HepG2 (cell line): ENCODE measurements around the gene MCC. TPM values are rescaled to one million over a fixed set of nuclear protein-coding genes. Genes with fewer than 3 reads are reported as not detected.
A peak's percentile ranks its signal among the peaks of the same experiment; 100 is the strongest.

Experiments used
- ATAC-seq: fragments of 200-7000 bp; cut with Tn5 transposase; 3 replicates; pipeline ENCODE4 v1.9.1; 2020; ENCODE audit warnings: mild to moderate bottlenecking, moderate library complexity
- BruUV-seq: library from RNA; stranded (reverse); fragments of 400-500 nt; replicated peaks from 2 replicates; lab custom pipeline; 2021; lab: Mats Ljungman, UMichigan
- CTCF ChIA-PET: fragments of 300-600 bp; formaldehyde crosslinking; extraction: SDS; loops from one replicate; lab custom pipeline; 2021; ENCODE audit warnings: low total read pairs, inconsistent platforms, low intra/inter-chr PET ratio; lab: Yijun Ruan, JAX
- POLR2A ChIA-PET: fragments of 350-600 bp; sonication (Branson Sonifier 250); formaldehyde crosslinking; loops from one replicate; lab custom pipeline; 2020; ENCODE audit warnings: antibody characterized with exemption, inconsistent platforms; lab: Yijun Ruan, JAX
- DNase-seq: peaks from one replicate; pipeline ENCODE4 v3.0.0-alpha.2; 2015; ENCODE audit warnings: low spot score
- FAIRE-seq: peaks from 3 replicates; lab custom pipeline; 2011; peaks lifted over from hg19 to GRCh38; lab: Jason Lieb, UNC
- H2AFZ ChIP-seq: one replicate; pipeline ENCODE4 v1.6.1; 2011; ENCODE audit warnings: low read length, inconsistent platforms
- H3K27ac ChIP-seq: fragments of 300-600 bp; 3 replicates; pipeline ENCODE4 v1.8.0; 2011; ENCODE audit warnings: mixed run types, mild to moderate bottlenecking, mixed read lengths, low read length, inconsistent platforms; ENCODE audit not compliant: insufficient read depth; ENCODE audit errors: extremely low read length
- H3K27me3 ChIP-seq, 2 experiments: fragments of 200-600 bp in 1 of 2; 2 replicates in 1 of 2; 3 replicates in 1 of 2; pipeline versions ENCODE4 v1.6.0 to v1.8.0; 2011; ENCODE audit warnings: low read length in 2 of 2, mild to moderate bottlenecking in 2 of 2, moderate library complexity in 2 of 2, inconsistent platforms in 1 of 2; ENCODE audit not compliant: insufficient read depth in 2 of 2, control insufficient read depth in 1 of 2
- H3K36me3 ChIP-seq, 2 experiments: fragments of 200-600 bp in 1 of 2; replicated peaks in 1 of 2; 2 replicates in 1 of 2; 3 replicates in 1 of 2; pipeline versions ENCODE4 v1.5.1 to v1.8.0; 2011; ENCODE audit warnings: low read length in 2 of 2, inconsistent platforms in 1 of 2; ENCODE audit not compliant: insufficient read depth in 2 of 2, control insufficient read depth in 1 of 2
- H3K4me1 ChIP-seq: 2 replicates; pipeline ENCODE4 v1.5.1; 2012; ENCODE audit warnings: low read length, inconsistent platforms; ENCODE audit not compliant: insufficient read depth
- H3K4me2 ChIP-seq: 2 replicates; pipeline ENCODE4 v1.6.0; 2011; ENCODE audit warnings: low read depth, low read length, inconsistent platforms
- H3K4me3 ChIP-seq, 3 experiments: fragments of 200-600 bp in 1 of 3; sonication (generic), shearing (Covaris generic) in 1 of 3; replicated peaks in 1 of 3; 2 replicates each; pipeline ENCODE4 v1.5.1; 2011 to 2016; ENCODE audit warnings: low read length in 3 of 3, inconsistent platforms in 2 of 3, low read depth in 2 of 3, mild to moderate bottlenecking in 2 of 3, control low read depth in 1 of 3, mixed read lengths in 1 of 3; ENCODE audit not compliant: insufficient read depth in 1 of 3
- H3K79me2 ChIP-seq: one replicate; pipeline ENCODE4 v1.6.1; 2011; ENCODE audit warnings: low read length, inconsistent platforms; ENCODE audit not compliant: insufficient read depth
- H3K9ac ChIP-seq: 2 replicates; pipeline ENCODE4 v1.6.0; 2011; ENCODE audit warnings: mild to moderate bottlenecking, low read depth, low read length, inconsistent platforms; ENCODE audit not compliant: insufficient read depth
- H3K9me3 ChIP-seq: 2 replicates; pipeline ENCODE4 v1.5.1; 2012; ENCODE audit warnings: mild to moderate bottlenecking, low read length
- H4K20me1 ChIP-seq: 2 replicates; pipeline ENCODE4 v1.6.0; 2011; ENCODE audit warnings: inconsistent platforms, mild to moderate bottlenecking, low read length, moderate library complexity; ENCODE audit not compliant: insufficient read depth
- AHR ChIP-seq: IDR thresholded peaks from 2 replicates; pipeline ENCODE4 v1.6.1; 2018; ENCODE audit warnings: missing genetic modification reagents, missing compliant biosample characterization
- GABPA ChIP-seq, 2 experiments: IDR thresholded peaks; 2 replicates each; pipeline ENCODE4 v1.6.1; 2011 to 2016; ENCODE audit warnings: low read depth in 2 of 2, low read length in 1 of 2, missing biosample characterization in 1 of 2, missing genetic modification characterization in 1 of 2
- MAFF ChIP-seq: IDR thresholded peaks from 2 replicates; pipeline ENCODE4 v1.6.1; 2011; ENCODE audit warnings: low read depth, low read length, improper control_type of control experiment
- MAFK ChIP-seq, 2 experiments: IDR thresholded peaks in 1 of 2; conservative IDR thresholded peaks in 1 of 2; 2 replicates each; pipeline ENCODE4 v1.6.1; 2011; ENCODE audit warnings: improper control_type of control experiment in 2 of 2, low read length in 2 of 2
- MBD4 ChIP-seq: IDR thresholded peaks from 2 replicates; pipeline ENCODE4 v1.6.1; 2012; ENCODE audit warnings: low read length, inconsistent platforms, borderline replicate concordance
- RAD21 ChIP-seq: fragments of 450-650 bp; formaldehyde crosslinking; IDR thresholded peaks from 2 replicates; pipeline ENCODE4 v1.5.0; 2020; ENCODE audit warnings: mild to moderate bottlenecking
- TBL1XR1 ChIP-seq: fragments of 150-350 bp; IDR thresholded peaks from 2 replicates; pipeline ENCODE4 v1.6.1; 2014; ENCODE audit warnings: borderline replicate concordance, low read length; ENCODE audit not compliant: partially characterized antibody
- WGBS: methylation state at CpG from one replicate; pipeline ENCODE4 v1.1.6; 2017; ENCODE audit warnings: low lambda C conversion rate; 5-methylcytosine and 5-hydroxymethylcytosine counted together
- in situ Hi-C: cut with HindIII; loops from 2 replicates; pipeline ENCODE4 v1.10.0; 2017; ENCODE audit warnings: low pct_unique_long_range_greater_than_20kb; ENCODE audit not compliant: extremely low pct_ligation_motif_present
- intact Hi-C: fragments of 100-400 bp; cut with micrococcal nuclease; formaldehyde crosslinking; loops from one replicate; pipeline ENCODE4 v1.10.0; 2022; ENCODE audit not compliant: unreplicated experiment
- polyA plus RNA-seq, 8 experiments: library from polyadenylated mRNA; depleted of rRNA in 3 of 8; stranded (reverse) in 7 of 8; unstranded in 1 of 8; fragments of >200 nt; fragmentation: Illumina TruSeq in 4 of 8; extraction: Trizol in 4 of 8; gene quantifications; 2 replicates each; pipeline versions ENCODE4 v1.2.1 to v1.2.3, GENCODE V29; 2011 to 2016; ENCODE audit warnings: low read depth in 4 of 8, missing spikeins in 1 of 8, mixed read lengths in 1 of 8; ENCODE audit not compliant: insufficient read depth in 1 of 8
- total RNA-seq, 5 experiments: library from RNA; depleted of rRNA; stranded (reverse); fragments of >200 nt; fragmentation: Illumina TruSeq; extraction: Trizol; gene quantifications; 2 replicates each; pipeline ENCODE4 v1.2.3, GENCODE V29; 2016; ENCODE audit warnings: low read depth in 1 of 5
- TF ChIP-seq, protein P1 (sequence below): sonication (generic); formaldehyde crosslinking; conservative IDR thresholded peaks from 2 replicates; pipeline ENCODE4 v1.8.0; 2022; ENCODE audit warnings: mild to moderate bottlenecking, moderate library complexity, missing genetic modification reagents

The MCC gene
- total and polyA plus RNA-seq, 2 of the 13 experiments (the other 11 are each of a cell fraction or from before 2014, with no cell fraction given) = 0.55 to 2.4 TPM

DNA sequence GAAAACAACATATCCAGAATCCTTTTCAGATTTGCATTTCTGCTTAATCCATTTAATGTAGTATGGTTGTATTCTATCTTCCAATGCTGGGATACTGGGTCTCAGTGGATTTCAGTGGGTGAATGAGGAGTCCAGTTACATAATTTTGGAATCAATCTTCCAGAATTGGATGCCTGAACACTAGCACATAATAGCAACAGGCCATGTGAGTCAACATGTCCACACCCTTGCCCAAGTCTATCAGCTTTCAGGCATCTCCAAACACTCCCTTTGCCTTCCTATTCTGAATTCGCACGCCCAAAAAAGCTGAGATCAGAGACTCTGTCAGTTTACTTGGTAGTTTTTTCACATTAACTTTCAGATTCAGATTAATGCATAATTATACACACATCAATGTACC, 256.0 kb downstream of the MCC start (continued):
- TF ChIP-seq AHR (CRISPR knock-in tag) (no peak), TBL1XR1 (no peak), MBD4 (no peak)
- TF ChIP-seq, protein P1, sequence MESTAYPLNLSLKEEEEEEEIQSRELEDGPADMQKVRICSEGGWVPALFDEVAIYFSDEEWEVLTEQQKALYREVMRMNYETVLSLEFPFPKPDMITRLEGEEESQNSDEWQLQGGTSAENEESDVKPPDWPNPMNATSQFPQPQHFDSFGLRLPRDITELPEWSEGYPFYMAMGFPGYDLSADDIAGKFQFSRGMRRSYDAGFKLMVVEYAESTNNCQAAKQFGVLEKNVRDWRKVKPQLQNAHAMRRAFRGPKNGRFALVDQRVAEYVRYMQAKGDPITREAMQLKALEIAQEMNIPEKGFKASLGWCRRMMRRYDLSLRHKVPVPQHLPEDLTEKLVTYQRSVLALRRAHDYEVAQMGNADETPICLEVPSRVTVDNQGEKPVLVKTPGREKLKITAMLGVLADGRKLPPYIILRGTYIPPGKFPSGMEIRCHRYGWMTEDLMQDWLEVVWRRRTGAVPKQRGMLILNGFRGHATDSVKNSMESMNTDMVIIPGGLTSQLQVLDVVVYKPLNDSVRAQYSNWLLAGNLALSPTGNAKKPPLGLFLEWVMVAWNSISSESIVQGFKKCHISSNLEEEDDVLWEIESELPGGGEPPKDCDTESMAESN (CRISPR knock-in tag) = no peak

DNA sequence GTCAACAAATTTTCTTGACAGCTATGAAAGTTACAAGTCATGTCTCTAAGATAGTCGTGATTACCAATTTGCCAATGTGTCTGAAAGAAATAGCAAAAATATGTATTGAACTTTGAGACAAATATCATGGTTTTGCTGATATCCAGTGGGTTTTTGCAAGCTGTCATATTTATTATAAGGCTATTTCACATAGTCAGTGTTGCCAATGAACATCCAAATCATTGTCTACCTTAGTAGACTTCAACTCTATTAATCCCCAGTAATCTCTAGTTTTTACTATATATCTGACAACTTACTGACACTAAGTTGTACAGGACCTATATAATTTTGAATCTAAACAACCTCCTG, 256.6 kb downstream of the MCC start:
- no peak overlapping the region for H2AFZ ChIP-seq
- no TSS peak for BruUV-seq
- POLR2A ChIA-PET = no interaction called here
- TF ChIP-seq GABPA (IDR thresholded peaks at IDR 0.05; ENCODE audit: low read depth, low read length) = no peak
- no peak for TF ChIP-seq GABPA (CRISPR knock-in tag; IDR thresholded peaks at IDR 0.05; ENCODE audit: low read depth)
- TF ChIP-seq RAD21 = no peak
- TF ChIP-seq MAFF = 0 out of 2 replicates have a peak, but pooled peaks have one; percentile 15
- TF ChIP-seq MAFK (conservative IDR thresholded peaks at IDR 0.05 in 1 of 2, IDR thresholded peaks at IDR 0.05 in 1 of 2; ENCODE audit: low read length in 2 of 2) = peak in 1 of 2 experiments; percentile 67; a peak in 2 of 4 replicates
- TF ChIP-seq, all 625 proteins: peak for 2
- Histone ChIP-seq H3K9me3 (no peaks in the 10 kb centered on the region), H3K79me2 (no peaks in the 10 kb centered on the region), H3K9ac (no peak overlapping the region), H3K36me3 (no peaks in the 10 kb centered on the region), H3K4me1 (no peaks in the 10 kb centered on the region), H4K20me1 (no peaks in the 10 kb centered on the region), H3K27ac (no peak overlapping the region), H3K27me3 (no peaks in the 10 kb centered on the region; a peak in 2 of 5 replicates), H3K4me2 (no peak overlapping the region), H3K4me3 (no peak overlapping the region)
- DNase-seq = no peak
- in situ Hi-C loops = no loop called here
- 0% methylated on average over 1 of the region's 1 CpG for WGBS
- FAIRE-seq = no peak
- CTCF ChIA-PET = no interaction called here
- intact Hi-C loops = no loop called here
- ATAC-seq = no peak
